ENCODE data around the gene DNAH7. TPM values are rescaled to one million over a fixed set of nuclear protein-coding genes. Genes with fewer than 3 reads are reported as not detected.
"Not testable (repeated sequence)": the region's sequence is repeated elsewhere in the genome, so short reads cannot be mapped to it uniquely, and the experiment has no call there.

DNAH7 gene
- total RNA-seq, 6 experiments from 2014 or later: 0.05 to 0.41 (median 0.23) TPM

DNA sequence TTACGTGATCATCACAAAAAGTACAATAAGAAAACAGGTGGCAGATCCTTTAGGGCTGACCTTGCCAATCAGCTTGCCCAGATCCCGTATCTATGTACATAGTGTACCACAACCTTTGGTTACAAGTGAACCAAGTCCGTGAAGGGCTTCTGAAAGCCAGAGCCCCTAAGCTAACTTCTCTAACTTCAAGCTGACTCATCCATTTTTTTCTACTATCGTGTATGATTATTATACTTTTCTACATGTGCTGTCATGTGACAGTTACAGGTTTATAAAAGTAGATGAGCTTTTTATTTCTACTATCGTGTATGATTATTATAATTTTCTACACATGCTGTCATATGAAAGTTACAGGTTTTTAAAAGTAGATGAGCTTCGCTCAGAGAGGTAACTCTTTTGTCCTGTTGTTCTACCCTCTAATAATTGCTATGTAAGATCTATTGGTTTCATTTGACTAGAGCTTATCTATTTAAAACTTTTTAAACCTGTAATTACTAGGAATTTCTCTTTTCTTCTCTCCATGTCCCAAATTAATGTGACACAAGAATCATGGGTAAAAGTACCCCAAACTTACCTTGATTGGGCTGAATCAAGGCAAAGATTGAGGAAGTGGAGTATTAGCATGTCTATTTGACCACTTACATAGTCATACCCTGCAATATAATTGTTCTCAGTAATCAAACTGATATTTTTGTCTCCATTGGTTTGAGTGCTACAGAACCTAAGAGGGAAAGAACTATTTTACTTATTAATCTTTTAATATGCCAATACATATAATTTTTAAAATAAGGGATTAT is 29.4 kb upstream of the DNAH7 start:
- Mint-ChIP-seq H3K36me3 (ENCODE audit: low read depth) (0 out of 2 replicates have a peak, but pooled peaks cover 4% of the 10 kb centered on the region), H3K27me3 (ENCODE audit: insufficient read depth) (peaks cover 1% of the 10 kb centered on the region), H3K4me1 (ENCODE audit: low read depth) (peaks cover 11% of the 10 kb centered on the region), H3K27ac (no peak overlapping the region), H3K9me3 (peaks cover 10% of the 10 kb centered on the region), H3K4me3 (no peak overlapping the region)
- no peak for DNase-seq
- TF ChIP-seq, protein P1, sequence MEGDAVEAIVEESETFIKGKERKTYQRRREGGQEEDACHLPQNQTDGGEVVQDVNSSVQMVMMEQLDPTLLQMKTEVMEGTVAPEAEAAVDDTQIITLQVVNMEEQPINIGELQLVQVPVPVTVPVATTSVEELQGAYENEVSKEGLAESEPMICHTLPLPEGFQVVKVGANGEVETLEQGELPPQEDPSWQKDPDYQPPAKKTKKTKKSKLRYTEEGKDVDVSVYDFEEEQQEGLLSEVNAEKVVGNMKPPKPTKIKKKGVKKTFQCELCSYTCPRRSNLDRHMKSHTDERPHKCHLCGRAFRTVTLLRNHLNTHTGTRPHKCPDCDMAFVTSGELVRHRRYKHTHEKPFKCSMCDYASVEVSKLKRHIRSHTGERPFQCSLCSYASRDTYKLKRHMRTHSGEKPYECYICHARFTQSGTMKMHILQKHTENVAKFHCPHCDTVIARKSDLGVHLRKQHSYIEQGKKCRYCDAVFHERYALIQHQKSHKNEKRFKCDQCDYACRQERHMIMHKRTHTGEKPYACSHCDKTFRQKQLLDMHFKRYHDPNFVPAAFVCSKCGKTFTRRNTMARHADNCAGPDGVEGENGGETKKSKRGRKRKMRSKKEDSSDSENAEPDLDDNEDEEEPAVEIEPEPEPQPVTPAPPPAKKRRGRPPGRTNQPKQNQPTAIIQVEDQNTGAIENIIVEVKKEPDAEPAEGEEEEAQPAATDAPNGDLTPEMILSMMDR (IDR thresholded peaks at IDR 0.05): no peak

DNA sequence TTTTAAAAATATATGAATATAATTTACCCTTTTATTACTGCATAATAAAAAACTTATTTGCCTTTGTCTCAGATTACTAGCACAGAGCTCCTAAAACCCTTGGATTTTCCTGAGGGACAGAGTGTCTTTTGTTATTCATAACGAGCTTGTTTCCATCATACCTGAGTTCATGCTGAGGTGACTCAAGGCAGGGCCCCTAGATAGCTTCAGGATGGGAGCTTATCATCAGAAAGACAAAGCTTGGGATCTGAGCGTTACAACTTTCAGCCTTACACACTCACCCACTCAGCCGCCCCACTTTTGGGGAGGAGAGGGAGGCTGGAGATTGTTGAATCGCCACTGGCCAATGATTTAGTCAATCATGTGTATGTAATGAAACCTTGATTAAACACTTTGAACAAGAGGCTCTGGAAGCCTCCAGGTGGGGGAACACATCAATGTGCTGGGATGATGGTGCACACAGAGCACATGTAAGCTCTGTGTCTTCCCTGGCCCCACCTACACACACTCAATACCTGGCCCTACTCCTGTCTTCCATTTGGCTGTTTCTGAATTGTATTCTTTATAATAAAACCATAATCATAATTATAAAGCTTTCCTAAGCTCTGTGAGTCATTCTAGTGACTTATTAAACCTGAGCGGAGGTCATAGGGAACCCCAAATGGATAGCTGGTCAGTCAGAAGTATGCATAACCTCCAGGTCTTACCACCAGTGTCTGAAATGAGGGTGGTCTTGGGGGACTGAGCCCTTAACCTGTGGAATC is 28.5 kb upstream of the DNAH7 start:
- DNase-seq: no peak
- TF ChIP-seq, protein P1 (IDR thresholded peaks at IDR 0.05): no peak
- Mint-ChIP-seq H3K27ac (no peak overlapping the region), H3K4me3 (no peak overlapping the region), H3K36me3 (ENCODE audit: low read depth) (0 out of 2 replicates have a peak, but pooled peaks cover 4% of the 10 kb centered on the region), H3K9me3 (peaks cover 10% of the 10 kb centered on the region), H3K4me1 (ENCODE audit: low read depth) (peaks cover 11% of the 10 kb centered on the region), H3K27me3 (ENCODE audit: insufficient read depth) (peaks cover 1% of the 10 kb centered on the region)

DNA sequence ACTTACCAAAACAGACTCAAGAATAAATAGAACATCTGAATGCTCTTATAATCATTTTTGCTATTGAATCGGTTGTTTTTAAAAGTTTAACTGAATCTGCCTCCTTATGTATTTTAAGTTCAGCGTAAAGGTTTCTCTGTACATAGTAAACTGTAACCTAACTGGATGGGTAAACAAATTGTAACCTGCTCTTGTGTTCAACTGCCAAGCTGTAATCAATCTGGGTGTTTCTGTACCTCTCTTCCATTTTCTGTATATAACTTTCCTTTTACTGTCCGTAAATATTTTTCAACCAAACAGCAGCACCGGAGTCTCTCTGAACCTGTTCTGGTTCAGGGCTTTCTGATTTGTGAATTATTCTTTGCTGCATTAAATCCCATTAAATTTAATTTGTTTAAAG is 27.6 kb upstream of the DNAH7 start:
- Mint-ChIP-seq H3K36me3 (ENCODE audit: low read depth) (0 out of 2 replicates have a peak, but pooled peaks cover 4% of the 10 kb centered on the region), H3K9me3 (peaks cover 10% of the 10 kb centered on the region), H3K27me3 (ENCODE audit: insufficient read depth) (peaks cover 1% of the 10 kb centered on the region), H3K4me3 (no peak overlapping the region), H3K27ac (no peak overlapping the region), H3K4me1 (ENCODE audit: low read depth) (peaks cover 6% of the 10 kb centered on the region)
- DNase-seq: no peak
- TF ChIP-seq, protein P1 (IDR thresholded peaks at IDR 0.05): no peak

DNA sequence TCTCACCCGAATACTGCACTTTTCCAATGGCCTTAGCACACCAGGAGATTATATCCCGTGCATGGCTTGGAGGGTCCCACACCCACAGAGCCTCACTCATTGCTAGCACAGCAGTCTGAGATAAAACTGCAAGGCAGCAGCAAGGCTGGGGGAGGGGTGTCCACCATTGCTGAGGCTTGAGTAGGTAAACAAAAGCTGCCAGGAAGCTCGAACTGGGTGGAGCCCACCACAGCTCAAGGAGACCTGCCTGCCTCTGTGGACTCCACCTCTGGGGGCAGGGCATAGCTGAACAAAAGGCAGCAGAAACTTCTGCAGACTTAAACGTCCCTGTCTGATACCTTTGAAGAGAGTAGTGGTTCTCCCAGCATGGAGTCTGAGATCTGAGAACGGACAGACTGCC is 20.8 kb upstream of the DNAH7 start:
- H3K9me3 Mint-ChIP-seq: peaks cover 13% of the 10 kb centered on the region
- DNase-seq; H3K36me3 Mint-ChIP-seq (ENCODE audit: low read depth); H3K4me3 Mint-ChIP-seq; H3K4me1 Mint-ChIP-seq (ENCODE audit: low read depth); H3K27me3 Mint-ChIP-seq (ENCODE audit: insufficient read depth); H3K27ac Mint-ChIP-seq: not testable (repeated sequence)

DNA sequence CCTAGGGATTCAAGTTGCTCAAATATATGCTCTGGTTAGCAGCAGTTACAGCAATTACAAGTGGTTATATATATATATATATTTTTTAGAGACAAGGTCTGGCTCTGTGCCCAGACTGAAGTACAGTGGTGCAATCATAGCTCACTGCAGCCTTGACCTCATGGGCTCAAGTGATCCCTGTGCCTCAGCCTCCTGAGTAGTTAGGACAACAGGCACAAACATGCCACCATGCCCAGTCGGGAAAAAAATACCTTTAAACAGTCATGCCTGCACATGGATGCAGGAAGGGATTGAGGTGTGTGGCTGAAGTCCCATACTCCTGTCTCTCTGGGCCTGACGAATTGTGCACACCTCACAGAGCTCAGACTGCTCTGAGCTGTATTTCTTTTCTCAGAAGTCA is 19.6 kb upstream of the DNAH7 start:
- H3K27ac Mint-ChIP-seq: no peak overlapping the region
- peak; percentile 34 for DNase-seq
- H3K4me3 Mint-ChIP-seq: no peak overlapping the region
- H3K4me1 Mint-ChIP-seq (ENCODE audit: low read depth): no peaks in the 10 kb centered on the region
- TF ChIP-seq, protein P1 (IDR thresholded peaks at IDR 0.05): no peak
- peaks cover 8% of the 10 kb centered on the region for H3K9me3 Mint-ChIP-seq
- H3K27me3 Mint-ChIP-seq (ENCODE audit: insufficient read depth): peaks cover 2% of the 10 kb centered on the region
- peaks cover 13% of the 10 kb centered on the region for H3K36me3 Mint-ChIP-seq (ENCODE audit: low read depth)

All from HFFc6 (cell line).